Measurements from ENCODE around the gene PTPRG. TPM values are rescaled to one million over a fixed set of nuclear protein-coding genes. Genes with fewer than 3 reads are reported as not detected.

PTPRG gene
- total and polyA plus RNA-seq, 10 of the 15 experiments (the other 5 are each of a cell fraction or from before 2014, with no cell fraction given), result 0.29 to 20.7 (median 1.4) TPM

- no peak for TF ChIP-seq FOXK2 (IDR thresholded peaks at IDR 0.05)
- TF ChIP-seq RCOR1 (conservative IDR thresholded peaks at IDR 0.05; ENCODE audit: low read depth, low read length), result no peak
- TF ChIP-seq NFIC (IDR thresholded peaks at IDR 0.05; ENCODE audit: low read depth, low read length), result no peak
- TF ChIP-seq SREBF1 (IDR thresholded peaks at IDR 0.05; ENCODE audit: low read length), result no peak
- TF ChIP-seq IRF4 (IDR thresholded peaks at IDR 0.05; ENCODE audit: low read depth, low read length), result no peak
- TF ChIP-seq IRF3 (IDR thresholded peaks at IDR 0.05), result no peak
- TF ChIP-seq CEBPB (IDR thresholded peaks at IDR 0.05; ENCODE audit: borderline replicate concordance in 1 of 2, low read depth in 2 of 2, low read length in 2 of 2), result no peak
- no peak for TF ChIP-seq ETV6 (conservative IDR thresholded peaks at IDR 0.05 in 1 of 2, IDR thresholded peaks at IDR 0.05 in 1 of 2; ENCODE audit: borderline replicate concordance in 1 of 2, low read depth in 1 of 2)
- TF ChIP-seq SP1 (IDR thresholded peaks at IDR 0.05; ENCODE audit: low read depth, low read length), result no peak
- TF ChIP-seq CREM (IDR thresholded peaks at IDR 0.05; ENCODE audit: low read depth), result no peak
- TF ChIP-seq MTA2 (IDR thresholded peaks at IDR 0.05; ENCODE audit: low read depth), result no peak
These were observed 452.6 kb downstream of the PTPRG start (continued) for GRCh38 chr3:62013951-62014350.

DNA sequence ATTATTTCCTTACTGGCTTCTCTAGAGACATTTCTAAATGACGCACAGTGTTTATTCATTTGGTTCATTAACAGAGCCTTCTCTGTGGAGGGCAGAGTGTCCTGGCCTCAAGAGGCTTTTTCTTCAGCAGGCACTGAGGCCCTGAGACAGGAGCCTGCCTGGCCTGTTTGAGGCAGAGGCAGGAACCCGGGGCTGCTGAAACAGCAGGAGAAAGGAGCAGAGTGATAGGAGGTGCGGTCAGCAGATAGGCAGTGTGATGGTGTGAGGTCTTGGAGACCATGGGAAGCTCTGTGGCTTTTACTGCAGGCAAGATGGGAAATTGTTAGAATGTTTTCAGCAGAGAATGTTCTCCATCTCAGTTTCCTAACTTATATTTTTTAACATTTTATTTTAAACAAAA, 453.7 kb downstream of the PTPRG start:
- in situ Hi-C loops (cut with MboI), result no loop called here
- no TSS peak for BruUV-seq (replicated peaks)
- Histone ChIP-seq H3K27ac (ENCODE audit: control insufficient read depth, insufficient read depth) (no peak overlapping the region), H4K20me1 (ENCODE audit: control insufficient read depth, insufficient read depth) (no peaks in the 10 kb centered on the region), H3K4me1 (ENCODE audit: control insufficient read depth, insufficient read depth, low read length) (no peaks in the 10 kb centered on the region), H3K9me3 (replicated peaks; ENCODE audit: control insufficient read depth, insufficient read depth, low read length) (no peaks in the 10 kb centered on the region), H3K79me2 (ENCODE audit: control insufficient read depth, insufficient read depth, low read length) (no peaks in the 10 kb centered on the region), H3K4me2 (ENCODE audit: control insufficient read depth, insufficient read depth) (no peak overlapping the region), H3K9ac (ENCODE audit: control insufficient read depth, insufficient read depth, low read length) (no peak overlapping the region), H3K27me3 (replicated peaks in 1 of 2; ENCODE audit: control insufficient read depth in 2 of 2, insufficient read depth in 2 of 2, low read length in 1 of 2) (no peaks in the 10 kb centered on the region), H3K36me3 (ENCODE audit: control insufficient read depth in 2 of 2, insufficient read depth in 2 of 2, low read length in 1 of 2) (no peaks in the 10 kb centered on the region), H2AFZ (ENCODE audit: control insufficient read depth, low read depth, low read length) (no peak overlapping the region), H3K4me3 (no peak overlapping the region)
- ChIA-PET SMC1A (ENCODE audit: uncharacterized antibody, unreplicated experiment) (interaction anchor here (0.6 to 1.7 kb wide), 2 partner anchors 21 to 110 kb away, joined by 3 read pairs; no protein-coding TSS in a partner anchor), POLR2A (no interaction called here), CTCF (interaction anchor here (1.1 kb wide), 1 partner anchor 32 kb away, joined by 3 read pairs; no protein-coding TSS in a partner anchor), RAD21 (ENCODE audit: unreplicated experiment) (no interaction called here)
- ATAC-seq, result no peak
- no peak for FAIRE-seq
- no peak for DNase-seq (ENCODE audit: low read depth, low spot score)
- intact Hi-C loops (cut with micrococcal nuclease; ENCODE audit: unreplicated experiment), result no loop called here
- WGBS (ENCODE audit: insufficient coverage, insufficient replicate concordance, low lambda C conversion rate, missing lambda C conversion rate), result 27% methylated on average over 3 of the region's 3 CpGs
- TF ChIP-seq KDM1A (IDR thresholded peaks at IDR 0.05; ENCODE audit: borderline replicate concordance), result no peak
- TF ChIP-seq PAX5 (IDR thresholded peaks at IDR 0.05; ENCODE audit: borderline replicate concordance, low read depth, low read length), result no peak
- no peak for TF ChIP-seq TBL1XR1 (IDR thresholded peaks at IDR 0.05; ENCODE audit: low read depth, low read length)
- no peak for TF ChIP-seq RELA (IDR thresholded peaks at IDR 0.05; ENCODE audit: borderline replicate concordance, partially characterized antibody)
- no peak for TF ChIP-seq IKZF1 (conservative IDR thresholded peaks at IDR 0.05)
- no peak for TF ChIP-seq EZH2 (IDR thresholded peaks at IDR 0.05; ENCODE audit: borderline replicate concordance, control insufficient read depth, low read depth, low read length)
- no peak for TF ChIP-seq SKIL (IDR thresholded peaks at IDR 0.05; ENCODE audit: low read depth, poor library complexity, severe bottlenecking)
- no peak for TF ChIP-seq HDGF (IDR thresholded peaks at IDR 0.05)
- no peak for TF ChIP-seq BCL11A (IDR thresholded peaks at IDR 0.05; ENCODE audit: low read depth, low read length)
- TF ChIP-seq KLF5 (IDR thresholded peaks at IDR 0.05; ENCODE audit: partially characterized antibody), result no peak
- TF ChIP-seq NFYB (IDR thresholded peaks at IDR 0.05; ENCODE audit: insufficient read depth, low read depth, low read length), result no peak
- no peak for TF ChIP-seq POLR2AphosphoS5 (IDR thresholded peaks at IDR 0.05; ENCODE audit: low read length)
